ENCODE measurements around the gene MAFF.
"Not testable (repeated sequence)": the region's sequence is repeated elsewhere in the genome, so short reads cannot be mapped to it uniquely, and the experiment has no call there.

MAFF gene

GRCh38 chr22:38201711-38202436 is at the start of gene MAFF:
Gene MAFF, plus strand, starts transcription at chr22:38201994. Its CDS starts 11,860 bp downstream, at chr22:38213854.
- H3K4me1 ChIP-seq (ENCODE audit: control insufficient read depth, insufficient read depth, low read length) = peaks cover 28% of the 10 kb centered on the region
- no peaks in the 10 kb centered on the region for H3K9me3 ChIP-seq (ENCODE audit: control insufficient read depth, low read length)
- H3K4me3 ChIP-seq (ENCODE audit: low read length) = peak within 1 kb of the TSS; percentile 86
- peak within 1 kb of the TSS; percentile 96 for H3K9ac ChIP-seq (ENCODE audit: low read length)
- no peaks in the 10 kb centered on the region for H3K36me3 ChIP-seq (ENCODE audit: control insufficient read depth, insufficient read depth, low read length)
- no peaks in the 10 kb centered on the region for H3K27me3 ChIP-seq (ENCODE audit: control insufficient read depth, insufficient read depth, low read length)

- Histone ChIP-seq H3K4me3 (ENCODE audit: low read length) (no peak overlapping the region), H3K36me3 (ENCODE audit: control insufficient read depth, insufficient read depth, low read length) (no peaks in the 10 kb centered on the region), H3K9ac (ENCODE audit: low read length) (peak overlapping the region; percentile 53), H3K9me3 (ENCODE audit: control insufficient read depth, low read length) (no peaks in the 10 kb centered on the region), H3K4me1 (ENCODE audit: control insufficient read depth, insufficient read depth, low read length) (peaks cover 10% of the 10 kb centered on the region), H3K27me3 (ENCODE audit: control insufficient read depth, insufficient read depth, low read length) (no peaks in the 10 kb centered on the region)
Measured at GRCh38 chr22:38153821-38154562, 47.8 kb upstream of the MAFF start.

- not testable (repeated sequence) for H3K9ac ChIP-seq (ENCODE audit: low read length); H3K36me3 ChIP-seq (ENCODE audit: control insufficient read depth, insufficient read depth, low read length); H3K4me3 ChIP-seq (ENCODE audit: low read length); H3K27me3 ChIP-seq (ENCODE audit: control insufficient read depth, insufficient read depth, low read length); H3K4me1 ChIP-seq (ENCODE audit: control insufficient read depth, insufficient read depth, low read length); H3K9me3 ChIP-seq (ENCODE audit: control insufficient read depth, low read length)
Measured at GRCh38 chr22:38154563-38154915, 47.3 kb upstream of the MAFF start.

- Histone ChIP-seq H3K27me3 (ENCODE audit: control insufficient read depth, insufficient read depth, low read length) (no peaks in the 10 kb centered on the region), H3K36me3 (ENCODE audit: control insufficient read depth, insufficient read depth, low read length) (no peaks in the 10 kb centered on the region), H3K9me3 (ENCODE audit: control insufficient read depth, low read length) (no peaks in the 10 kb centered on the region), H3K4me1 (ENCODE audit: control insufficient read depth, insufficient read depth, low read length) (peaks cover 10% of the 10 kb centered on the region), H3K4me3 (ENCODE audit: low read length) (no peak overlapping the region), H3K9ac (ENCODE audit: low read length) (no peak overlapping the region)
Measured at GRCh38 chr22:38155703-38156102, 46.1 kb upstream of the MAFF start.

- Histone ChIP-seq H3K27me3 (ENCODE audit: control insufficient read depth, insufficient read depth, low read length) (no peaks in the 10 kb centered on the region), H3K4me3 (ENCODE audit: low read length) (no peak overlapping the region), H3K4me1 (ENCODE audit: control insufficient read depth, insufficient read depth, low read length) (peaks cover 39% of the 10 kb centered on the region), H3K36me3 (ENCODE audit: control insufficient read depth, insufficient read depth, low read length) (no peaks in the 10 kb centered on the region), H3K9ac (ENCODE audit: low read length) (peak overlapping the region; percentile 15), H3K9me3 (ENCODE audit: control insufficient read depth, low read length) (no peaks in the 10 kb centered on the region)
Measured at GRCh38 chr22:38162881-38163843, 38.6 kb upstream of the MAFF start.

- no peak overlapping the region for H3K4me3 ChIP-seq (ENCODE audit: low read length)
- peak overlapping the region; percentile 3 for H3K9ac ChIP-seq (ENCODE audit: low read length)
- no peaks in the 10 kb centered on the region for H3K27me3 ChIP-seq (ENCODE audit: control insufficient read depth, insufficient read depth, low read length)
- H3K9me3 ChIP-seq (ENCODE audit: control insufficient read depth, low read length) = no peaks in the 10 kb centered on the region
- no peaks in the 10 kb centered on the region for H3K36me3 ChIP-seq (ENCODE audit: control insufficient read depth, insufficient read depth, low read length)
- peaks cover 39% of the 10 kb centered on the region for H3K4me1 ChIP-seq (ENCODE audit: control insufficient read depth, insufficient read depth, low read length)
Measured at GRCh38 chr22:38163844-38164550, 37.8 kb upstream of the MAFF start.

GRCh38 chr22:38164551-38164918 is 37.3 kb upstream of the MAFF start:
- Histone ChIP-seq H3K36me3 (ENCODE audit: control insufficient read depth, insufficient read depth, low read length) (no peaks in the 10 kb centered on the region), H3K9ac (ENCODE audit: low read length) (peak overlapping the region; percentile 3)

GRCh38 chr22:38165922-38166593 is 35.7 kb upstream of the MAFF start:
- no peaks in the 10 kb centered on the region for H3K27me3 ChIP-seq (ENCODE audit: control insufficient read depth, insufficient read depth, low read length)
- no peak overlapping the region for H3K9ac ChIP-seq (ENCODE audit: low read length)
- no peaks in the 10 kb centered on the region for H3K36me3 ChIP-seq (ENCODE audit: control insufficient read depth, insufficient read depth, low read length)
- peaks cover 39% of the 10 kb centered on the region for H3K4me1 ChIP-seq (ENCODE audit: control insufficient read depth, insufficient read depth, low read length)
- H3K4me3 ChIP-seq (ENCODE audit: low read length) = no peak overlapping the region
- H3K9me3 ChIP-seq (ENCODE audit: control insufficient read depth, low read length) = no peaks in the 10 kb centered on the region

More at GRCh38 chr22:38164551-38164918, 37.3 kb upstream of the MAFF start:
- no peak overlapping the region for H3K4me3 ChIP-seq (ENCODE audit: low read length)
- H3K4me1 ChIP-seq (ENCODE audit: control insufficient read depth, insufficient read depth, low read length) = peaks cover 39% of the 10 kb centered on the region
- H3K9me3 ChIP-seq (ENCODE audit: control insufficient read depth, low read length) = no peaks in the 10 kb centered on the region
- no peaks in the 10 kb centered on the region for H3K27me3 ChIP-seq (ENCODE audit: control insufficient read depth, insufficient read depth, low read length)

GRCh38 chr22:38167988-38168407 is 33.8 kb upstream of the MAFF start:
- Histone ChIP-seq H3K9ac (ENCODE audit: low read length) (no peak overlapping the region), H3K36me3 (ENCODE audit: control insufficient read depth, insufficient read depth, low read length) (no peaks in the 10 kb centered on the region), H3K27me3 (ENCODE audit: control insufficient read depth, insufficient read depth, low read length) (no peaks in the 10 kb centered on the region), H3K9me3 (ENCODE audit: control insufficient read depth, low read length) (no peaks in the 10 kb centered on the region), H3K4me1 (ENCODE audit: control insufficient read depth, insufficient read depth, low read length) (peaks cover 51% of the 10 kb centered on the region), H3K4me3 (ENCODE audit: low read length) (no peak overlapping the region)

- Histone ChIP-seq H3K9ac (ENCODE audit: low read length) (no peak overlapping the region), H3K27me3 (ENCODE audit: control insufficient read depth, insufficient read depth, low read length) (no peaks in the 10 kb centered on the region), H3K4me3 (ENCODE audit: low read length) (no peak overlapping the region), H3K9me3 (ENCODE audit: control insufficient read depth, low read length) (no peaks in the 10 kb centered on the region), H3K36me3 (ENCODE audit: control insufficient read depth, insufficient read depth, low read length) (no peaks in the 10 kb centered on the region), H3K4me1 (ENCODE audit: control insufficient read depth, insufficient read depth, low read length) (peaks cover 49% of the 10 kb centered on the region)
Measured at GRCh38 chr22:38169116-38169515, 32.7 kb upstream of the MAFF start.

GRCh38 chr22:38170469-38170868 is 31.3 kb upstream of the MAFF start:
- H3K9ac ChIP-seq (ENCODE audit: low read length) = no peak overlapping the region
- H3K4me1 ChIP-seq (ENCODE audit: control insufficient read depth, insufficient read depth, low read length) = peaks cover 35% of the 10 kb centered on the region
- no peaks in the 10 kb centered on the region for H3K9me3 ChIP-seq (ENCODE audit: control insufficient read depth, low read length)
- H3K27me3 ChIP-seq (ENCODE audit: control insufficient read depth, insufficient read depth, low read length) = no peaks in the 10 kb centered on the region
- H3K4me3 ChIP-seq (ENCODE audit: low read length) = no peak overlapping the region
- no peaks in the 10 kb centered on the region for H3K36me3 ChIP-seq (ENCODE audit: control insufficient read depth, insufficient read depth, low read length)
